Pons (tissue), 1 donor: Measurements from ENCODE around the gene FLNC.

Experiments
- DNase-seq: peaks from one replicate; pipeline ENCODE4 v3.0.0-alpha.2; 2016; ENCODE audit warnings: low spot score

Gene FLNC

GRCh38 chr7:128804484-128804883, 25.7 kb upstream of the FLNC start:
- DNase-seq: no peak

- no peak for DNase-seq
Observed at GRCh38 chr7:128805225-128805624, 25.0 kb upstream of the FLNC start.

GRCh38 chr7:128807191-128807590, 23.0 kb upstream of the FLNC start:
- no peak for DNase-seq

GRCh38 chr7:128809363-128809762, 20.8 kb upstream of the FLNC start:
- no peak for DNase-seq

GRCh38 chr7:128810473-128810872, 19.7 kb upstream of the FLNC start:
- DNase-seq: no peak

- DNase-seq: no peak
Observed at GRCh38 chr7:128810997-128811396, 19.2 kb upstream of the FLNC start.

GRCh38 chr7:128811631-128812430, 18.4 kb upstream of the FLNC start:
- DNase-seq: no peak

GRCh38 chr7:128812514-128813168, 17.6 kb upstream of the FLNC start:
- no peak for DNase-seq

GRCh38 chr7:128814499-128814898, 15.7 kb upstream of the FLNC start:
- peak; percentile 79 for DNase-seq

GRCh38 chr7:128815289-128815942, 14.8 kb upstream of the FLNC start:
- DNase-seq: peak; percentile 40

- no peak for DNase-seq
Observed at GRCh38 chr7:128818694-128819093, 11.5 kb upstream of the FLNC start.

- DNase-seq: no peak
Observed at GRCh38 chr7:128821724-128822123, 8.5 kb upstream of the FLNC start.

GRCh38 chr7:128826512-128826911, 3.7 kb upstream of the FLNC start:
- DNase-seq: no peak

GRCh38 chr7:128826916-128827247, 3.3 kb upstream of the FLNC start:
- no peak for DNase-seq

- no peak for DNase-seq
Observed at GRCh38 chr7:128827248-128827958, 2.8 kb upstream of the FLNC start.

GRCh38 chr7:128827971-128828711, 2.1 kb upstream of the FLNC start:
- no peak for DNase-seq

- no peak for DNase-seq
Observed at GRCh38 chr7:128829391-128830166, 627 bp upstream of the FLNC start.

GRCh38 chr7:128831178-128831993, 1.2 kb downstream of the FLNC start:
- no peak for DNase-seq

- DNase-seq: peak; percentile 49
Observed at GRCh38 chr7:128831994-128832879, 2.0 kb downstream of the FLNC start.
